ENCODE data around the gene NEO1. TPM values are rescaled to one million over a fixed set of nuclear protein-coding genes. Genes with fewer than 3 reads are reported as not detected.

NEO1 gene
- total RNA-seq, 1 donor from 2014 or later = 75.6 TPM

GRCh38 chr15:73330206-73331051 is 278.2 kb downstream of the NEO1 start:
- Mint-ChIP-seq H3K9me3 (no peaks in the 10 kb centered on the region), H3K27ac (ENCODE audit: unreplicated experiment) (no peak overlapping the region), H3K36me3 (ENCODE audit: low read depth) (no peaks in the 10 kb centered on the region), H3K4me1 (peaks cover 4% of the 10 kb centered on the region), H3K4me3 (no peak overlapping the region), H3K27me3 (ENCODE audit: low read depth) (no peaks in the 10 kb centered on the region)
- DNase-seq (ENCODE audit: low read depth, low spot score) = no peak
- no peak for TF ChIP-seq CTCF (conservative IDR thresholded peaks at IDR 0.05)

- H3K4me3 Mint-ChIP-seq = no peak overlapping the region
- no peaks in the 10 kb centered on the region for H3K4me1 Mint-ChIP-seq
- no peaks in the 10 kb centered on the region for H3K9me3 Mint-ChIP-seq
- no peak for TF ChIP-seq CTCF (conservative IDR thresholded peaks at IDR 0.05)
- no peaks in the 10 kb centered on the region for H3K36me3 Mint-ChIP-seq (ENCODE audit: low read depth)
- H3K27ac Mint-ChIP-seq (ENCODE audit: unreplicated experiment) = no peak overlapping the region
- DNase-seq (ENCODE audit: low read depth, low spot score) = no peak
- H3K27me3 Mint-ChIP-seq (ENCODE audit: low read depth) = no peaks in the 10 kb centered on the region
These were observed 279.2 kb downstream of the NEO1 start for GRCh38 chr15:73331501-73331900.

- H3K4me3 Mint-ChIP-seq = no peak overlapping the region
- H3K36me3 Mint-ChIP-seq (ENCODE audit: low read depth) = no peaks in the 10 kb centered on the region
- H3K9me3 Mint-ChIP-seq = no peaks in the 10 kb centered on the region
- H3K27ac Mint-ChIP-seq (ENCODE audit: unreplicated experiment) = no peak overlapping the region
- TF ChIP-seq CTCF (conservative IDR thresholded peaks at IDR 0.05) = no peak
- no peak for DNase-seq (ENCODE audit: low read depth, low spot score)
- H3K27me3 Mint-ChIP-seq (ENCODE audit: low read depth) = no peaks in the 10 kb centered on the region
- no peaks in the 10 kb centered on the region for H3K4me1 Mint-ChIP-seq
These were observed 280.0 kb downstream of the NEO1 start for GRCh38 chr15:73331991-73332925.

- no peak for DNase-seq (ENCODE audit: low read depth, low spot score)
These were observed 280.7 kb downstream of the NEO1 start for GRCh38 chr15:73333001-73333400.

More at GRCh38 chr15:73333001-73333400, 280.7 kb downstream of the NEO1 start:
- no peak overlapping the region for H3K27ac Mint-ChIP-seq (ENCODE audit: unreplicated experiment)
- no peaks in the 10 kb centered on the region for H3K4me1 Mint-ChIP-seq
- H3K27me3 Mint-ChIP-seq (ENCODE audit: low read depth) = no peaks in the 10 kb centered on the region
- H3K36me3 Mint-ChIP-seq (ENCODE audit: low read depth) = peaks cover 2% of the 10 kb centered on the region
- no peak overlapping the region for H3K4me3 Mint-ChIP-seq
- no peak for TF ChIP-seq CTCF (conservative IDR thresholded peaks at IDR 0.05)
- H3K9me3 Mint-ChIP-seq = no peaks in the 10 kb centered on the region

Measured in neural crest cell (in vitro differentiated cells).